Sigmoid colon (tissue), 7 donors: ENCODE measurements around the gene BTNL3. TPM values are rescaled to one million over a fixed set of nuclear protein-coding genes. Genes with fewer than 3 reads are reported as not detected.

Experiments used
- DNase-seq: peaks from one replicate; pipeline ENCODE4 v3.0.0-alpha.2; 2019
- H3K27ac ChIP-seq, 4 donors: fragments of 200-600 bp; sonication (generic); one replicate each; pipeline ENCODE4 v1.5.1; 2016 to 2019; ENCODE audit warnings: mild to moderate bottlenecking in 1 of 4
- H3K27me3 ChIP-seq, 3 donors: fragments of 200-600 bp; sonication (generic); one replicate each; pipeline ENCODE4 v1.5.1; 2019; ENCODE audit warnings: mild to moderate bottlenecking in 1 of 3
- H3K36me3 ChIP-seq, 4 donors: fragments of 200-600 bp; sonication (generic); one replicate each; pipeline ENCODE4 v1.5.1; 2016 to 2019
- H3K4me1 ChIP-seq, 4 donors: fragments of 200-600 bp; sonication (generic); one replicate each; pipeline ENCODE4 v1.5.1; 2017 to 2019
- H3K4me3 ChIP-seq, 4 donors: fragments of 200-600 bp; sonication (generic); one replicate each; pipeline ENCODE4 v1.5.1; 2017 to 2019; ENCODE audit warnings: mild to moderate bottlenecking in 2 of 4, moderate library complexity in 1 of 4
- H3K9me3 ChIP-seq, 4 donors: fragments of 200-600 bp in 3 of 4; sonication (generic) in 3 of 4; one replicate each; pipeline versions ENCODE4 v1.5.1 to v1.6.1; 2013 to 2019
- EP300 ChIP-seq, 4 donors: sonication (generic); formaldehyde crosslinking; IDR thresholded peaks; one replicate each; pipeline ENCODE4 v1.6.1; 2017; ENCODE audit warnings: antibody characterized with exemption in 4 of 4
- POLR2A ChIP-seq, 2 donors: fragments of 450-650 bp; IDR thresholded peaks; one replicate each; pipeline ENCODE4 v1.6.1; 2016; ENCODE audit warnings: antibody characterized with exemption in 2 of 2, mild to moderate bottlenecking in 2 of 2, moderate library complexity in 2 of 2
- POLR2AphosphoS5 ChIP-seq, 4 donors: sonication (generic); formaldehyde crosslinking; IDR thresholded peaks; one replicate each; pipeline ENCODE4 v1.6.1; 2017; ENCODE audit warnings: antibody characterized with exemption in 4 of 4
- WGBS, 2 donors: extraction: QIAGEN DNeasy Blood & Tissue Kit; methylation state at CpG; one replicate each; pipeline ENCODE4 v1.1.7; 2013; 5-methylcytosine and 5-hydroxymethylcytosine counted together
- intact Hi-C: fragments of 100-400 bp; cut with DNase I; formaldehyde crosslinking; loops from one replicate; pipeline ENCODE4 v1.15.1; 2023
- polyA plus RNA-seq, 3 donors: library from polyadenylated mRNA; stranded (reverse); fragments of 200-250 nt; gene quantifications; one replicate each; pipeline ENCODE4 v1.2.3, GENCODE V29; 2013
- total RNA-seq, 4 donors: library from RNA; depleted of rRNA; stranded (reverse); fragments of >200 nt; gene quantifications; one replicate each; pipeline ENCODE4 v1.1.0, GENCODE V29; 2016
- TF ChIP-seq, protein P1 (sequence below), 4 experiments: fragments of 450-650 bp in 3 of 4; fragments of 200-600 bp in 1 of 4; IDR thresholded peaks; one replicate each; pipeline ENCODE4 v1.5.1; 2016 to 2019; ENCODE audit warnings: antibody characterized with exemption in 4 of 4, mild to moderate bottlenecking in 3 of 4, moderate library complexity in 2 of 4
- donor health status: healthy with polysubstance abuse.
- donor health status: Bipolar disorder and iron deficiency.
- donor health status: healthy.

The BTNL3 gene
- total and polyA plus RNA-seq, 7 donors, result 0.36 to 25.6 (median 18.1) TPM; not detected in 3

DNA sequence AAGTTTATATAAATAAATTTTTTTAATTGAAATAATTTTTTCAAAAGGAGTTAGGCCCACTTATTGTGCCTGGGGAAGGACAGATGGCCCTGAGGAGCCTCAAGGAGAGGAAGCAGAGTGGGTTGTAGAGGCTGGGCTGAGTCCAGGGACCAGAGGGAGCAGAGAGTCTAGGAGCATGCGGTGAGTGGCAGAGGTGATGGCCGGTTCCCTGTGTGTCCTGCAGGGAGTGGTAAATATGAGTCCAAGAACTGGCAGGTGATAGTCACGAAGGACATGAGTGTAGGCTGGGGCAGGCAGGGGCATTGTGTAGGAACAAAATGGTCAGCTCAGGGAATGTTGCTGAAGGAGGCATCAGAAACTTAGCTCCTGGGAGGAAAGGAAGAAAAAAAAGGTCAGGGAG is 43.1 kb downstream of the BTNL3 start:
- TF ChIP-seq EP300 (IDR thresholded peaks at IDR 0.05), result no peak
- TF ChIP-seq POLR2A (IDR thresholded peaks at IDR 0.05), result no peak
- no peak for TF ChIP-seq POLR2AphosphoS5 (IDR thresholded peaks at IDR 0.05)
- TF ChIP-seq, protein P1, sequence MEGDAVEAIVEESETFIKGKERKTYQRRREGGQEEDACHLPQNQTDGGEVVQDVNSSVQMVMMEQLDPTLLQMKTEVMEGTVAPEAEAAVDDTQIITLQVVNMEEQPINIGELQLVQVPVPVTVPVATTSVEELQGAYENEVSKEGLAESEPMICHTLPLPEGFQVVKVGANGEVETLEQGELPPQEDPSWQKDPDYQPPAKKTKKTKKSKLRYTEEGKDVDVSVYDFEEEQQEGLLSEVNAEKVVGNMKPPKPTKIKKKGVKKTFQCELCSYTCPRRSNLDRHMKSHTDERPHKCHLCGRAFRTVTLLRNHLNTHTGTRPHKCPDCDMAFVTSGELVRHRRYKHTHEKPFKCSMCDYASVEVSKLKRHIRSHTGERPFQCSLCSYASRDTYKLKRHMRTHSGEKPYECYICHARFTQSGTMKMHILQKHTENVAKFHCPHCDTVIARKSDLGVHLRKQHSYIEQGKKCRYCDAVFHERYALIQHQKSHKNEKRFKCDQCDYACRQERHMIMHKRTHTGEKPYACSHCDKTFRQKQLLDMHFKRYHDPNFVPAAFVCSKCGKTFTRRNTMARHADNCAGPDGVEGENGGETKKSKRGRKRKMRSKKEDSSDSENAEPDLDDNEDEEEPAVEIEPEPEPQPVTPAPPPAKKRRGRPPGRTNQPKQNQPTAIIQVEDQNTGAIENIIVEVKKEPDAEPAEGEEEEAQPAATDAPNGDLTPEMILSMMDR (IDR thresholded peaks at IDR 0.05), result no peak
- Histone ChIP-seq H3K27me3 (peaks cover 0 to 10% (median 0%) of the 10 kb centered on the region in 3 donors), H3K36me3 (no peaks in the 10 kb centered on the region), H3K4me3 (no peak overlapping the region), H3K9me3 (no peaks in the 10 kb centered on the region), H3K4me1 (no peaks in the 10 kb centered on the region), H3K27ac (no peak overlapping the region)
- intact Hi-C loops, result no loop called here
- no peak for DNase-seq
- WGBS, 2 donors, result 81 to 89% methylated on average over 3 of the region's 3 CpGs

DNA sequence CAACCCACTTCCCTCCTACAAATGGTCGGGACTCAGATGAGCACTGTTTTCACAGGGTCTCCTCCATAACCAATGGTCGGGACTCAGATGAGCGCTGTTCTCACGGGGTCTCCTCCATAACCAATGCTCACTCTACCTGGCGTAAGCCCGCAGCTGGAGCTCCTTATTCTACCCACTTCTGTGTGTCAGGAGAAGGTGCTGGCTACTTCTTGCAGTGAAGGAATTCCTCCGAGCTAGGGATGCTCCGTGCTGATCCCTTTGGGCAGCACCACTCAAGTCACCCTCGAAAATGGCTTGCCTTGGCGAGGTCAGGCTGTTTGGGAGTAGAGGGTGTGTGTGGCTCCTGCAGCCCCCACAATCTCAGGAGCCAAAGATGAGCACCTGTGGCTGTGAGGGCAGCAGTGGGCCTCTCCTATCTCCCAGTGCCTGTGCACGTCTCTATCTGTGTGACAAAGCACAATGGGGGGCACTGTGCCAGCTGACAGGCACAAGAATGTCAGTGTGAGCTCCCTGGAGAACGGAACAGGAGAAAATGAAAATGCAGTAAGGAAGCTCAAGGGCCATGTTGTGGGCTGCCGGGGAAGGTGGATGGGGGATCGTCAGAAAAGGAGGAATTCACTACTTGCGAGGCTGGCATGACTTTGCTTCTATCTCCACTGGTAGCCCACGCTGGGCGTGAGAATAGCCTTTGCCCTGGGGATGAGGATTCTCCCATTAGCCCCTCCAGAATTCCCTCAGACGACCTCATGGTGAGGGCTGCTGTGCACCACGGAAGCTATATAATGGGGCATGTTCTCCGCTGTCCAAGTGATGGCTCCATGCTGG is 47.6 kb downstream of the BTNL3 start:
- Histone ChIP-seq H3K4me1 (no peaks in the 10 kb centered on the region), H3K4me3 (no peak overlapping the region), H3K36me3 (no peaks in the 10 kb centered on the region), H3K27me3 (peaks cover 0 to 38% (median 0%) of the 10 kb centered on the region in 3 donors), H3K9me3 (no peaks in the 10 kb centered on the region), H3K27ac (no peak overlapping the region)
- intact Hi-C loops, result no loop called here
- TF ChIP-seq EP300 (IDR thresholded peaks at IDR 0.05), result no peak
- TF ChIP-seq POLR2AphosphoS5 (IDR thresholded peaks at IDR 0.05), result no peak
- no peak for TF ChIP-seq POLR2A (IDR thresholded peaks at IDR 0.05)
- TF ChIP-seq, protein P1 (IDR thresholded peaks at IDR 0.05), result no peak
- DNase-seq, result no peak
- WGBS, 2 donors, result 69 to 80% methylated on average over 20 of the region's 20 CpGs

DNA sequence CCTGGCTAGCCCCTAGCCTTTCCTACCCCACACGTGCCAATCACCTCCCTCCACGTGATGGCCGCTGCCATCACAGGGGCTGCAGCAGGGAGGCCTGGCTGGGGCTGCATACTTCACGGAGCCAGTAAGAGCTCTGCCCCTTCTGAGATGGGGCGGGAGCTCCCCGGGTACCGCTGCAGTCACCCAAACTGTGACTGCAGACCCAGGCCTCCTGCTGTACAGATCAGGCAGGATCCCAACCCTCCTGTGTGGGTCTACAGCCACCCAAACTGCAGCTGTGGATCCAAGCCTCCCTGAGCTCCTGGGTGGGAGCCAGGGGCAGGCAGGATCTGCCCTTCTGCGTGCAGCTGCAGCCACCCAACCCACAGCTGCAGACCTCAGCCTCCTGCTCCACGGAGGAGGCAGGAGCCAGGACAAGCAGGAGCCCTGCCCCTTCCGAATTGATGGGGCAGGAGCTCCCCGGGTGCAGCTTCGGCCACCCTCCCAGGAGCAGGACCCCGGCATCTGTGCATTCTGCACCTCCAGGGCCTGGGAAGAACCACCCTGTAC is 48.2 kb downstream of the BTNL3 start:
- intact Hi-C loops, result no loop called here
- no peak for TF ChIP-seq EP300 (IDR thresholded peaks at IDR 0.05)
- TF ChIP-seq POLR2AphosphoS5 (IDR thresholded peaks at IDR 0.05), result no peak
- no peak overlapping the region for H3K27ac ChIP-seq
- no peaks in the 10 kb centered on the region for H3K4me1 ChIP-seq
- WGBS, 2 donors, result 85% methylated on average over 13 of the region's 13 CpGs
- DNase-seq, result no peak
- no peaks in the 10 kb centered on the region for H3K9me3 ChIP-seq
- peaks cover 0 to 34% (median 0%) of the 10 kb centered on the region in 3 donors for H3K27me3 ChIP-seq
- H3K4me3 ChIP-seq, result no peak overlapping the region
- no peaks in the 10 kb centered on the region for H3K36me3 ChIP-seq

DNA sequence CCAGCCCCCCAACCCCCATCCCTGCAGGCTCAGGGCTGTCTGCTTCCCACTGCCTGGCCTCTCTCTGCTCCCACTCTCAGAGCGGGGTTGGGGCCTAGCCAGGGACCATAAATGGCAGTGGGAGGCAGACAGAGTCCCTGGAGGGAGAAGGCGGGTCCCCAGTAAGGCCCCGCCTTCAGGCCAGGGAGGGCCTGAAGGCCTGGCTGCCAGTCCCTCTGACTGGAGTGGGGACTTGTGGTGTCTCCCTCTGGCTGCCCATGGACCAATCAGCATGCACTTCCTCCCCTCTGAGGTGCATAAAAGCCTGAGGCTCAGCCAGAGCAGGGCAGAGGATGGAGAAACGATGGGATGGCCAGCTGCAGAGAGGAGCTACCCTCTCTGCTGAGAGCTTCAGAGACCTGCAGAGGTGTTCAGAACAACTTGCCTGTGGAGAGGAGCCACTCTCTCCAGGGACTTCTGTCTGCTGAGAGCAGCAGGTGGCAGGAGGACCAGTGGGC is 48.8 kb downstream of the BTNL3 start:
- Histone ChIP-seq H3K4me3 (no peak overlapping the region), H3K9me3 (no peaks in the 10 kb centered on the region), H3K4me1 (no peaks in the 10 kb centered on the region), H3K36me3 (no peaks in the 10 kb centered on the region), H3K27ac (no peak overlapping the region), H3K27me3 (peaks cover 0 to 37% (median 0%) of the 10 kb centered on the region in 3 donors)
- DNase-seq, result no peak
- intact Hi-C loops, result no loop called here
- WGBS, 2 donors, result 73 to 77% methylated on average over 4 of the region's 4 CpGs
- TF ChIP-seq EP300 (IDR thresholded peaks at IDR 0.05) (no peak), POLR2AphosphoS5 (IDR thresholded peaks at IDR 0.05) (peak in 1 of 4 donors; percentile 20), POLR2A (IDR thresholded peaks at IDR 0.05) (no peak)
- TF ChIP-seq, protein P1 (IDR thresholded peaks at IDR 0.05), result no peak

DNA sequence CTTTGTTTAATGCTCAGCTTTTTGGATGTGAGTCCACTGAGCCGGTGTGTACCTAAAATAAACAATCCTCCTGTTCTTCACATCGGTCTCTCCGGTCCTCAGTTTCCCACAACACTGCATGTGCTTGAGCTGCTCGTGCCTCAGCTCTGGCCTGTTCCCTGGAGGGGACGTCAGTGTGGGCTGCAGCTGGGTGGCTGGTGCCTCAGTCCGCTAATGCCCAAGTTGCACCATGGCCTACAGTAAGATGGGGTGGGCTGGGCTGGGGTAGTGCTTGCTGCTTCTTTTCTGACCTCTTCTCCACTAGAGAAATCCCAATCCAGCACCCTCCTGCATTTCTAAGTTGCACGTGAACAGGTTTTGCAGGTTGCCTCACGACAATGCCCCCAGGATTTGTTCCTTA is 50.8 kb downstream of the BTNL3 start:
- no peak for TF ChIP-seq POLR2A (IDR thresholded peaks at IDR 0.05)
- no peak for TF ChIP-seq EP300 (IDR thresholded peaks at IDR 0.05)
- TF ChIP-seq, protein P1 (IDR thresholded peaks at IDR 0.05), result no peak
- TF ChIP-seq POLR2AphosphoS5 (IDR thresholded peaks at IDR 0.05), result no peak
- Histone ChIP-seq H3K27me3 (peaks cover 0 to 40% (median 0%) of the 10 kb centered on the region in 3 donors), H3K27ac (no peak overlapping the region), H3K9me3 (no peaks in the 10 kb centered on the region), H3K4me3 (no peak overlapping the region), H3K4me1 (no peaks in the 10 kb centered on the region), H3K36me3 (no peaks in the 10 kb centered on the region)
- intact Hi-C loops, result no loop called here
- DNase-seq, result no peak
- 55 to 72% methylated on average over 8 of the region's 8 CpGs for WGBS, 2 donors
